ENCODE measurements around the gene ADNP. TPM values are rescaled to one million over a fixed set of nuclear protein-coding genes. Genes with fewer than 3 reads are reported as not detected.

The ADNP gene
- total and polyA plus RNA-seq, 5 donors = 16.3 to 44.1 (median 37.7) TPM

DNA sequence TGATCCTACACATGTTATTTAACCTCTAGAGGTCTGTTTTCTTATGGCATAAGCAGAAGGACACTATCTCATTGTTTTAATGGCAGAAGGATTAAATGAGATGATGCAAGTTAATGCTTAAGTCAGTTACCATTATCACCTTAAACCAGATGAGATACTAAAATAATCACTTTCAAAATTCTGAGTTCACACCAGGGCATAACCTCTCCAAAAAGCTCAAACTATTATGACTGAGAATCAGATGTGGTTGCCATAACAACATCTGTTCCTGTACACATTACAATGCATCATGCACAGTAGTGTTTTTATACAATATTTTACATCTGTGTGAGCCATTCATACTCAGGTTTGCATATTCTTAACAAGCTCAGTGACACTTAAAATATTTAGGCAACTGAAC, 10.2 kb downstream of the ADNP start:
- H3K4me3 ChIP-seq (ENCODE audit: low read length) = no peak overlapping the region
- peaks cover 8% of the 10 kb centered on the region for H3K4me1 ChIP-seq (ENCODE audit: control insufficient read depth, insufficient read depth, low read length)
- DNase-seq (no peak), ATAC-seq (no peak)
- H3K27ac ChIP-seq (ENCODE audit: low read length) = no peak overlapping the region
- intact Hi-C loops (cut with DNase I) = loop anchor here in 3 of 4 donors (5.0 to 10.0 kb wide), 3 partner anchors 106 to 129 kb away; partner anchors contain the start of gene BCAS4 (in 1 of the 3)
- no peaks in the 10 kb centered on the region for H3K27me3 ChIP-seq (ENCODE audit: control insufficient read depth, insufficient read depth)
- H3K9me3 ChIP-seq (ENCODE audit: control insufficient read depth, low read length) = no peaks in the 10 kb centered on the region

GRCh38 chr20:50919567-50919966, 11.7 kb downstream of the ADNP start:
- peaks cover 9% of the 10 kb centered on the region for H3K4me1 ChIP-seq (ENCODE audit: control insufficient read depth, insufficient read depth, low read length)
- ATAC-seq = no peak
- no peak overlapping the region for H3K4me3 ChIP-seq (ENCODE audit: low read length)
- intact Hi-C loops (cut with DNase I) = no loop called here
- 70% methylated on average over 6 of the region's 6 CpGs for WGBS
- peak in 2 of 3 donors; percentile 35 to 45 for DNase-seq
- H3K27me3 ChIP-seq (ENCODE audit: control insufficient read depth, insufficient read depth) = no peaks in the 10 kb centered on the region
- H3K9me3 ChIP-seq (ENCODE audit: control insufficient read depth, low read length) = no peaks in the 10 kb centered on the region
- no peak overlapping the region for H3K27ac ChIP-seq (ENCODE audit: low read length)

GRCh38 chr20:50918403-50918802, 12.8 kb downstream of the ADNP start:
- Histone ChIP-seq H3K27ac (ENCODE audit: low read length) (no peak overlapping the region), H3K4me1 (ENCODE audit: control insufficient read depth, insufficient read depth, low read length) (peaks cover 14% of the 10 kb centered on the region), H3K4me3 (ENCODE audit: low read length) (no peak overlapping the region), H3K27me3 (ENCODE audit: control insufficient read depth, insufficient read depth) (no peaks in the 10 kb centered on the region), H3K9me3 (ENCODE audit: control insufficient read depth, low read length) (no peaks in the 10 kb centered on the region)
- no peak for DNase-seq
- intact Hi-C loops (cut with DNase I) = no loop called here
- ATAC-seq = no peak
- WGBS = 46% methylated on average over 3 of the region's 3 CpGs

- intact Hi-C loops (cut with DNase I) = no loop called here
- DNase-seq (no peak), ATAC-seq (no peak)
- H3K27ac ChIP-seq (ENCODE audit: low read length) = no peak overlapping the region
- H3K27me3 ChIP-seq (ENCODE audit: control insufficient read depth, insufficient read depth) = no peaks in the 10 kb centered on the region
- 69% methylated on average over 3 of the region's 3 CpGs for WGBS
- peaks cover 10% of the 10 kb centered on the region for H3K4me1 ChIP-seq (ENCODE audit: control insufficient read depth, insufficient read depth, low read length)
- H3K4me3 ChIP-seq (ENCODE audit: low read length) = no peak overlapping the region
- no peaks in the 10 kb centered on the region for H3K9me3 ChIP-seq (ENCODE audit: control insufficient read depth, low read length)
Measured at GRCh38 chr20:50916934-50917333, 14.3 kb downstream of the ADNP start.

- DNase-seq (no peak), ATAC-seq (peak; percentile 71 to 74)
- Histone ChIP-seq H3K27ac (ENCODE audit: low read length) (peak overlapping the region; percentile 48), H3K4me3 (ENCODE audit: low read length) (no peak overlapping the region), H3K27me3 (ENCODE audit: control insufficient read depth, insufficient read depth) (no peaks in the 10 kb centered on the region), H3K9me3 (ENCODE audit: control insufficient read depth, low read length) (no peaks in the 10 kb centered on the region), H3K4me1 (ENCODE audit: control insufficient read depth, insufficient read depth, low read length) (peaks cover 10% of the 10 kb centered on the region)
- 43% methylated on average over 5 of the region's 5 CpGs for WGBS
- intact Hi-C loops (cut with DNase I) = no loop called here
Measured at GRCh38 chr20:50916257-50916656, 15.0 kb downstream of the ADNP start.

- intact Hi-C loops (cut with DNase I) = no loop called here
- Histone ChIP-seq H3K27ac (ENCODE audit: low read length) (no peak overlapping the region), H3K4me1 (ENCODE audit: control insufficient read depth, insufficient read depth, low read length) (peaks cover 10% of the 10 kb centered on the region)
Measured at GRCh38 chr20:50915424-50915823, 15.8 kb downstream of the ADNP start.

GRCh38 chr20:50913690-50914375, 17.4 kb downstream of the ADNP start:
- Histone ChIP-seq H3K4me3 (ENCODE audit: low read length) (no peak overlapping the region), H3K27ac (ENCODE audit: low read length) (no peak overlapping the region), H3K27me3 (ENCODE audit: control insufficient read depth, insufficient read depth) (no peaks in the 10 kb centered on the region), H3K9me3 (ENCODE audit: control insufficient read depth, low read length) (no peaks in the 10 kb centered on the region), H3K4me1 (ENCODE audit: control insufficient read depth, insufficient read depth, low read length) (peaks cover 10% of the 10 kb centered on the region)
- 52% methylated on average over 2 of the region's 2 CpGs for WGBS
- intact Hi-C loops (cut with DNase I) = no loop called here
- DNase-seq (no peak), ATAC-seq (peak in 1 of 2 donors; percentile 79)

More at GRCh38 chr20:50915424-50915823, 15.8 kb downstream of the ADNP start:
- Histone ChIP-seq H3K4me3 (ENCODE audit: low read length) (no peak overlapping the region), H3K9me3 (ENCODE audit: control insufficient read depth, low read length) (no peaks in the 10 kb centered on the region), H3K27me3 (ENCODE audit: control insufficient read depth, insufficient read depth) (no peaks in the 10 kb centered on the region)
- DNase-seq (no peak), ATAC-seq (peak in 1 of 2 donors; percentile 69)
- 26% methylated on average over 3 of the region's 3 CpGs for WGBS

DNA sequence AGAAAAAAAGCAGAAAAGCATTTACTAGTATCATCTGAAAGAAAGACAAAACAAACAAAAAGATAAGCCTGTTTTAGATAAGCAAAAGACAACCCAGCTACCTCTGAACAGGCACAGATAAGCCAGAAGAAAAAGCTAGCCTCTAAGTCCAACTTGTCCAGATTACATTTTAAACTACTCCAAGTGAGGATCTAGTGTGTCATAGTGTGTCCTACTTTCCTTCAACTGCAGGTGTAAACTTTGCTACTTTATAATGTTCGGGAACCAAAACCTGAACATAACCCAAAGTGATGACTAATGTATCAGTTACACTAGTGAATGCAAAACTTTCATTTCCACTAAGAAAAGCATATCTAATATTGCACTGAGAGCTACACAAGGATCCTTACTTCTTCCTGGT, 19.5 kb downstream of the ADNP start:
- Histone ChIP-seq H3K4me1 (ENCODE audit: control insufficient read depth, insufficient read depth, low read length) (peaks cover 8% of the 10 kb centered on the region), H3K27ac (ENCODE audit: low read length) (no peak overlapping the region), H3K4me3 (ENCODE audit: low read length) (no peak overlapping the region), H3K9me3 (ENCODE audit: control insufficient read depth, low read length) (no peaks in the 10 kb centered on the region), H3K27me3 (ENCODE audit: control insufficient read depth, insufficient read depth) (no peaks in the 10 kb centered on the region)
- DNase-seq = no peak
- WGBS = 70% methylated on average over 1 of the region's 1 CpG
- intact Hi-C loops (cut with DNase I) = no loop called here
- no peak for ATAC-seq

GRCh38 chr20:50911030-50911429, 20.2 kb downstream of the ADNP start:
- Histone ChIP-seq H3K27ac (ENCODE audit: low read length) (no peak overlapping the region), H3K27me3 (ENCODE audit: control insufficient read depth, insufficient read depth) (no peaks in the 10 kb centered on the region), H3K4me1 (ENCODE audit: control insufficient read depth, insufficient read depth, low read length) (peaks cover 8% of the 10 kb centered on the region), H3K4me3 (ENCODE audit: low read length) (no peak overlapping the region), H3K9me3 (ENCODE audit: control insufficient read depth, low read length) (no peaks in the 10 kb centered on the region)
- no peak for DNase-seq
- intact Hi-C loops (cut with DNase I) = no loop called here
- 58% methylated on average over 3 of the region's 3 CpGs for WGBS
- no peak for ATAC-seq

DNA sequence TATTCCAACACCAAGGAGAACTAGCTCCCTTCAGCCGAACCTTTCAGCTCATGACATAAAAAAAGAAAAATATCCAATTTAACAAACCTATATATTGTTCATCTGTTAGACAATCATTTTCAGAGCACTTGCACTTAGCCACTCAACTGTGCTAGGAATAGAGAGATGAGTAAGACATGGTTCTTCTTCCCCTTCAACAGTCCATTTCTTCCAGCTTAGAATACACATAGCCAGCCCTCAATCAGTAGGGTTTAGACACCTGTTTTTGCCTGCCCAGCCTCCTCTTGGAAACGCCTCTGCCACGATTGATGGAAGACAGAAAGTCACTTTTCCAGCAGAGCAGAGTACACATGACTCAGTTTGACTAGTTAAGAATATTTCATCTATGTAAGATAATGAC, 21.8 kb downstream of the ADNP start:
- no peaks in the 10 kb centered on the region for H3K9me3 ChIP-seq (ENCODE audit: control insufficient read depth, low read length)
- ATAC-seq (no peak), DNase-seq (no peak)
- H3K27me3 ChIP-seq (ENCODE audit: control insufficient read depth, insufficient read depth) = no peaks in the 10 kb centered on the region
- intact Hi-C loops (cut with DNase I) = no loop called here
- H3K4me1 ChIP-seq (ENCODE audit: control insufficient read depth, insufficient read depth, low read length) = peaks cover 8% of the 10 kb centered on the region
- 82% methylated on average over 3 of the region's 3 CpGs for WGBS
- H3K4me3 ChIP-seq (ENCODE audit: low read length) = no peak overlapping the region
- no peak overlapping the region for H3K27ac ChIP-seq (ENCODE audit: low read length)

DNA sequence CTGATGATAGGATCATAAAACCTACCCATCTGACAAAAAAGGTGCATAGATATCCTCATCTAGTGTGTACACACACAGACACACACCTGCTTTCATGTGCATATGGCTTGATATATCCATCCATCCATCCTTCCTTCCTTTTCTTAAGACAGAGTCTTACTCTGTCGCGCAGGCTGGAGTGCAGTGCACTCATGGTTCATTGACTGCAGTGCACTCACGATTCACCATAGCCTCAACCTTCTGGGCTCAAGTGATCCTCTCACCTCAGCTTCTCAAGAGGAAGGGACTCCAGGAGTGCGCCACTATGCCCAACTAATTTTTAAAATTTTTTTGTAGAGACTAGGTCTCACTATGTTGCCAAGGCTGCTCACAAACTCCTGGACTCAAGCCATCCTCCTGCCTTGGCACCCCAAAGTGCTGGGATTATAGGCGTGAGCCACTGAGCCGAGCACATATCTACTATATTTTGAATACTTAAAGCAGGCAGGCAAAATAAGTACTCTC, 27.1 kb downstream of the ADNP start:
- ATAC-seq = peak; percentile 48 to 50

More for the DNA sequence above, 27.1 kb downstream of the ADNP start:
- 65% methylated on average over 6 of the region's 6 CpGs for WGBS
- DNase-seq = peak in 1 of 3 donors; percentile 55
- H3K4me1 ChIP-seq (ENCODE audit: control insufficient read depth, insufficient read depth, low read length) = peaks cover 4% of the 10 kb centered on the region
- H3K4me3 ChIP-seq (ENCODE audit: low read length) = no peak overlapping the region
- no peak overlapping the region for H3K27ac ChIP-seq (ENCODE audit: low read length)
- H3K27me3 ChIP-seq (ENCODE audit: control insufficient read depth, insufficient read depth) = no peaks in the 10 kb centered on the region
- H3K9me3 ChIP-seq (ENCODE audit: control insufficient read depth, low read length) = no peaks in the 10 kb centered on the region
- intact Hi-C loops (cut with DNase I) = no loop called here

Measured in right cardiac atrium (tissue), 5 donors.